ENCODE results near the gene PRKCA. TPM values are rescaled to one million over a fixed set of nuclear protein-coding genes. Genes with fewer than 3 reads are reported as not detected.

PRKCA gene
- total RNA-seq, 4 donors from 2014 or later: 26.0 to 89.0 (median 32.8) TPM

DNA sequence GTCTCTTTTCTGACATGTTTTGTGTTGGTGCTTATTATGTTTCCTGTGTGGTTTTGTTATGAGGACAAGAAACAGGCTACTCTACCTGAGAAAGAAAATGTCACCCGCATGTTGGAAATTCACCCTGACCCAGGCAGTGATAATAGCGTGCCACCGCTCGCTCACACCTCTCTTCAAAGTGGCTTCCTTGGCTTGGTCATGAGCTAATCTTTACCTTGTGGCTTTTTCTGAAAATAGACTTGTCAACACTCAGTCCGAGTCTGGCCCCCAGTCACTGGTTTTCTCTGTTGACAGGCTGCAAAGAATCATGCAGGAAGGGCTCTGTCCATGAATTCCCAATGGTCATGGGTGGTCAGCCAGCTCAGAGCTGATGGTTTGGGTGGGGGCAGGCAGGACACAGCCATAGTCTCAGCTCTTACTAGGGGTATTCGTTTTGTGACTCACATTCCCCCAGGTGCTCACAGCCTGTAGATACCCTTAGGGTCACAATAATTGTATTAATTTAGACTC lies 411.2 kb downstream of the PRKCA start:
- Histone ChIP-seq H3K4me3 (no peak overlapping the region), H3K27ac (no peak overlapping the region), H3K36me3 (peaks cover 0 to 4% of the 10 kb centered on the region in 2 donors), H3K4me1 (peaks cover 0 to 23% (median 0%) of the 10 kb centered on the region in 3 donors), H3K27me3 (no peaks in the 10 kb centered on the region), H3K9me3 (no peaks in the 10 kb centered on the region)
- TF ChIP-seq POLR2AphosphoS5 (IDR thresholded peaks at IDR 0.05) (no peak), POLR2A (IDR thresholded peaks at IDR 0.05) (no peak), EP300 (IDR thresholded peaks at IDR 0.05) (no peak), CTCF (IDR thresholded peaks at IDR 0.05) (no peak)
- no peak for ATAC-seq
- 93 to 94% methylated on average over 2 to 3 of the region's 6 CpGs for WGBS, 2 donors (ENCODE audit: low coverage in 1 of 2)

- Histone ChIP-seq H3K27ac (no peak overlapping the region), H3K9me3 (no peaks in the 10 kb centered on the region), H3K4me1 (peaks cover 0 to 23% (median 0%) of the 10 kb centered on the region in 3 donors), H3K27me3 (no peaks in the 10 kb centered on the region), H3K36me3 (peaks cover 0 to 4% of the 10 kb centered on the region in 2 donors), H3K4me3 (no peak overlapping the region)
- 64 to 79% methylated on average over 4 to 7 of the region's 17 CpGs for WGBS, 2 donors (ENCODE audit: low coverage in 1 of 2)
- no peak for ATAC-seq
- TF ChIP-seq POLR2AphosphoS5 (IDR thresholded peaks at IDR 0.05): no peak
- TF ChIP-seq EP300 (IDR thresholded peaks at IDR 0.05): no peak
- no peak for TF ChIP-seq CTCF (IDR thresholded peaks at IDR 0.05)
- TF ChIP-seq POLR2A (IDR thresholded peaks at IDR 0.05): no peak
Observed at GRCh38 chr17:66714046-66715023, 411.9 kb downstream of the PRKCA start.

DNA sequence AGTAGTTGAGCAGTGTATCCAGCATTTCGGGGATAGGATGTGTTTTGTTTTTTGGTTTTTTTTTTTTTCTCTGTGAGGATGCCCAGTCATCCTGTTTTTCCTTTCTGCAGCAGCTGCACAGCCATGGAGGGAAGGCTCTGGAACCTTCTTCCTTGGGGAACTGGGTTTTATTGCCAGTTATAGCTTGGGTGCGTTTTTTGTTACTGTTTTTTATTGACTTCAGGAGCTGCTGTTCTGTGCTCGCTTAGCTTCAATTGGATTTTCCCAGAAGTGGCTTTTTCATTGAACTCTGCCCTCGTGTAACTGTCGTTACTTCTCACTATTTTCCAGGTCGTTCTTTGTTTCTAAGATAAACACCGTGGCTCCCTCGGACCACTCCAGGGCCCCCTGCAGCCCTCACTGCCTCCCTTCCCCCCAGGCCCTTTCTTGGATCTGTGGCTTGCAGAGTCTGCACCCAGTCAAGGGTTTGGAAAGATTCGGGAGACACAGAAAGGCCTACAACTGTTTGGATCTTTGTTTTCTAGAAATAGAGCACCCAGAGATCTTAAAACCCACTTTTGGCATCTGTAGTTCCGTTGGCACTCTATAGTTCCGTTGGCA lies 412.8 kb downstream of the PRKCA start:
- Histone ChIP-seq H3K36me3 (peaks cover 0 to 2% of the 10 kb centered on the region in 2 donors), H3K4me1 (peaks cover 0 to 23% (median 0%) of the 10 kb centered on the region in 3 donors), H3K27me3 (no peaks in the 10 kb centered on the region), H3K9me3 (no peaks in the 10 kb centered on the region), H3K27ac (peak overlapping the region in 1 of 4 donors; percentile 7), H3K4me3 (no peak overlapping the region)
- no peak for ATAC-seq
- 56 to 57% methylated on average over 10 to 11 of the region's 11 CpGs for WGBS, 2 donors (ENCODE audit: low coverage in 1 of 2)
- TF ChIP-seq POLR2A (IDR thresholded peaks at IDR 0.05) (no peak), POLR2AphosphoS5 (IDR thresholded peaks at IDR 0.05) (no peak), EP300 (IDR thresholded peaks at IDR 0.05) (no peak), CTCF (IDR thresholded peaks at IDR 0.05) (no peak)

DNA sequence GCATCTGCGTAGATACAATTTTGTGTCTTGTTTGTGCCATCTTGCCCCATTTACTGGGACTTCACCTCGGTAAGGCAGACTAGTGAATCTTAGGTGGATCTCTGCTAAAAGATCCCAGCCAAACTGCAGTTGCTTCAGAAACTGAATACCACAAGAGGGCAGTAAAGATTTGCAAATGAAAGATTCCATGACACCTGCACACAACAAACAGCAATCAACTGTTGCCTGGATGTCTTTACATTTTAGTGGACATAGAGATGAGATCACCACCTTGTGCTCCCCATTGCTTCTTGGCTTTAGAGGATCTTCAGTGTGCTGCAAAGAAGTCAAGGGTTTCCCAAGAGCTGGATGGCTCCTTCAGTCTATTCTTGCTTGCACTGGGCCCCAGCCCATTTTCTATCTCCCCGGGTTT lies 413.3 kb downstream of the PRKCA start:
- whole genome bisulfite sequencing, 2 donors (ENCODE audit: low coverage in 1 of 2): 30 to 40% methylated on average over 1 to 3 of the region's 3 CpGs
- no peaks in the 10 kb centered on the region for H3K36me3 ChIP-seq
- H3K27me3 ChIP-seq: no peaks in the 10 kb centered on the region
- peaks cover 0 to 23% (median 0%) of the 10 kb centered on the region in 3 donors for H3K4me1 ChIP-seq
- no peak overlapping the region for H3K4me3 ChIP-seq
- no peaks in the 10 kb centered on the region for H3K9me3 ChIP-seq
- no peak overlapping the region for H3K27ac ChIP-seq
- ATAC-seq: no peak
- TF ChIP-seq CTCF (IDR thresholded peaks at IDR 0.05) (peak; percentile 52 to 77 (median 72)), POLR2A (IDR thresholded peaks at IDR 0.05) (no peak)

All from gastroesophageal sphincter (tissue), 4 donors.